ENCODE results near the gene NTM. TPM values are rescaled to one million over a fixed set of nuclear protein-coding genes. Genes with fewer than 3 reads are reported as not detected.

Gene NTM
- total RNA-seq, 1 donor from 2014 or later: 3.4 TPM

DNA sequence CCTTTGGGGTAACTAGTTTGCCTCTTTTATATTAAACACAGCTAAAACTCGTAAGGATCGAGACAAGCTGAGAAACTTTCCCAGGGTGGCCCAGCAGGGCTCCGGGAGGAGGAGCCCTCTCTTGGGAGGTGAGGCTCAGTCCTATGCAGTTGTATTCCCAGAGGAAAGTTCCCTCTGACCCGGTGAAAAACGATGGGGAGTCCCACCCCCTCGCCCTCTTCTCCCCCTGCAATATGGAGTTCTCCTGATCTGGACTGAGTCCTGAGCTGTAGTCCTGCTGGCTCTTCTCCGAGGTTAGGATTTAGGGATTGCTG is 1.3 kb downstream of the NTM start:
- intact Hi-C loops (cut with DNase I): no loop called here
- no peak for DNase-seq (ENCODE audit: low spot score)

DNA sequence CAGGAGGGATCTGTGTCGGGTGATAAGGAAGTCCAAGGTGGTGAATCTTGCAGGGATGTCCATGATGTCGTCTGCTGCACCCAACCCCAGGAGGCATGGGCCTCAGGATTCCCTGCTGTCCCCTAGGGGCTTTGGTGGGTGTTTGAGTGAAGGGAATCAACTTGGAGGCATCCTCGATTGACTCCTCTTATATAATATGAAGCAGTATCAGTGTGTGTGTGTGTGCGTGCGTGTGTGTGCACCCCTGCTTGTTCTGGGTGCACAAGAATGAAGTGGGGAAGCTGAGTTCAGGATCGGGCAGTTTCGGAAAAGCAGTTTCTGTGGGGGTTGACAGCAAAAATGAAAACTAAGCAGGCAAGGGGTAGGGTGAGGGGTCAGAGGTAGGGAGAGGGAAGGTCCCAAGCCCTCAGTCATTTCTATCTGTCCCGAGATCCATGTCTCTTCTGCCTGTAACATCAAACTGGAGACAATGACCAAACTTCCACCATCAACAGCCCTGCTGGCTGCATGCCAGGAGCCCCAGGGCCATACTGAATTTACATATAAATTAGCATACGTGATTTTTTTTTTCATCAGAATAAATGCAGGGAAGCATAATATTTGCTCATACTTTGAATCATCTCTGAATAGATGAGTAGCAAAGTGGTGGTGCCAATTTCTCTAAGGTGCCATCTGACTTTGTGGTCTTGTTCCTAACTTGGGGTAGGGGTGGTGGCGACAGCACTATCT is 2.0 kb downstream of the NTM start:
- intact Hi-C loops (cut with DNase I): no loop called here
- DNase-seq (ENCODE audit: low spot score): no peak

DNA sequence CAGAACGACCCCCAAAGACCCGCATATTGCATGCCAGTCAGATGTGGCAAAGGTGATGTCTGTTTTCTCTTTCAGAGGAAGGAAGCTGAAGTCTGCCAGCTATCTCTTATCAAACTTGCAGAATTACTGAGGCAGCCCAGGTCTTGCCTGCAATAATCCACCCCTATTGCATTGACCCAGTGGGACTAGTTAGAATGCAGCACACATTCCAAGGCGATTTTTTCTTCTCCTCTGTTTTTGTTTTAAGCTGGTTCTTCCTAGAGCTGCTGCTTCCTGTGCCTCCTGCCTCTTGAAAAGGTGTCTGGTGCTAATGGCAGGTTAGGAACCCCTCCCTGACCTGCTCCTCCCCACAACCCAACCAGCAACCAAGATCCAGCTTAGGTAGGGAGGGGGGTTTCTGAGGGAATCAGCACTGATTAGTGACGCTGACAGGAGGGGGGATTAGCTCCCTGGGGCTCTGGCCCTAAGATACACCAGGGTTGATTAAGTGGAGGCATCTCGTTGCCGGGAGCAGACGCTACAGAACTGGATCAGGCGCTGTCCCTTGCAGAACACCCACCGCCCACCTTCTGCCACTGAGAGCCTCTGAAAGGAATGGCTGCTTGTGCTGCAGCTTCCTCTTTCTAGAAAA is 2.8 kb downstream of the NTM start:
- intact Hi-C loops (cut with DNase I): no loop called here
- DNase-seq (ENCODE audit: low spot score): no peak

DNA sequence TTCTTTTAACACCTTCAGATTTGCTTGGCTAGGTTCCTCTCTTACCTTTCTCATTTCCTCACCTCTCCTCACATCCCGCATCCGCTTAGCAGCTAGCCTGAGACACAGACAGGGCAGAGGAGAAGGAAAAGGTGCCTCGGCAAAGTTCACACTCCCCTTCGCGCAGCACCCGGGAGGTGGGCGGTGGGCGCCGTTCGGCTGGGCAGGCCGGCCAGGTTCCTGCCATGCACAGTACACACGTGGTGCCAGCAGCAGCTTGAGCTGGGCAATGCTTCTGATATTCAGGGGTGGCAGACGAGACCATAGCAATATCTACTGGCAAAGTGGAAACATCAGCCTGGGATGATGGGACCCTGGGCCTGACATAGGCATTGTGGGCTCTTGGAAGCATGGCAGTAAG is 3.3 kb downstream of the NTM start:
- DNase-seq (ENCODE audit: low spot score): no peak
- intact Hi-C loops (cut with DNase I): no loop called here

DNA sequence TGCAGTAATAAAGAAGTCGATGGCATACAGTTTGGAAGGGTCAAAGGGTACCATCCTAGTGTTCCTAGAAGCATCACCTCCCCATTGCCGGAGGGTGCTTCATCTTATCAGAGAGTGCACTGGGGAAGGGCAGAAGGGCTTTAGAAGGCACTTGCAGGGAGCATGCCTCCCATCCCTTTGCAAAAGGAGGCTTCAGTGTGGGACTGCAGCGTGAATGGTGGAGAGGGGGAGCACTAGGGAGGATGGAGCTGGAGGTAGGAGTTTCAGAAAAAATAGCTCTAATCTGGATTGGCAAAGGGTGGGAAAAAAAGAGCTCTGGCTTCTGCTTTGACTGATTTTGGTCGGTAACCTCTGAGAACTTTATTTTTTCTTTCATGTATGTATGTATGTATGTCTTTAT is 5.0 kb downstream of the NTM start:
- intact Hi-C loops (cut with DNase I): no loop called here
- DNase-seq (ENCODE audit: low spot score): no peak

DNA sequence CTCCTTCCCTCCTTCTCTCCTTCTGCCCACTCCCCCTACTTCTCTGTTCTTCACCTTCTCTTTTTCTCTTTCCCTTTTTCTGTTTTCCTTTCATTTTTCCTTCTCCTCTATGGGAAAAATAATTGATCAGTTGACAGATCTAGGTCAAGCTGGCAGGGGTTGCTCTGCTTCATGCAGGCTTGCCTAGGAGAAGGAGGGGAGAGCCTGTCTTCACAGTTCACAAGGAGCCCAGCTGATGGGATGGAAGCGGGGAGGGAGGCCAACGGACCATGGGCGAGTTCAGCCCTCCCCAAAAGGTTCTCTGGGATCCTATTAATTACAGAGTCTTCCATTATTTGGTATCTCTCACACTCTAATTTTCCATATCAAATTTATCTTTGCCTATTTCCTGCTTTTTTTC is 5.5 kb downstream of the NTM start:
- intact Hi-C loops (cut with DNase I): no loop called here
- DNase-seq (ENCODE audit: low spot score): no peak

DNA sequence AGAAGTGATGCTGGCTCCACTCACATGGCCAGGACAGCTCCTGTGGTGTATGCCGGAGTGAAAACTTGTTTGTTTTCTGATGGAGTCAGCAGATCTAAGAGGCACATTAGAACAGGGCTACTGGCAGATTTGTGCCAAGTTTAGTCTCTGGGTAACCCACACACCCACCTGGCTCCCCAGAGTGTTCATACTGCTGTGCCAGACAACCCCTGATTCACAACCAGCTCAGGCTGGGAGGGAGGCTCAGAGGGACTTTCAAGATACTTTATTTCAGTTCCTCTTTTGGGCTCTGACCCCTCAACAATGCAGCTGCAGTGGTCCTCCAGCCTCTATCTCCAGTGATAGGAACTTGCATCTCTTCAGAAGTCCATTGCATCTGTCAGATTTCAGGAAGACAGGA is 8.5 kb downstream of the NTM start:
- intact Hi-C loops (cut with DNase I): no loop called here
- DNase-seq (ENCODE audit: low spot score): no peak

DNA sequence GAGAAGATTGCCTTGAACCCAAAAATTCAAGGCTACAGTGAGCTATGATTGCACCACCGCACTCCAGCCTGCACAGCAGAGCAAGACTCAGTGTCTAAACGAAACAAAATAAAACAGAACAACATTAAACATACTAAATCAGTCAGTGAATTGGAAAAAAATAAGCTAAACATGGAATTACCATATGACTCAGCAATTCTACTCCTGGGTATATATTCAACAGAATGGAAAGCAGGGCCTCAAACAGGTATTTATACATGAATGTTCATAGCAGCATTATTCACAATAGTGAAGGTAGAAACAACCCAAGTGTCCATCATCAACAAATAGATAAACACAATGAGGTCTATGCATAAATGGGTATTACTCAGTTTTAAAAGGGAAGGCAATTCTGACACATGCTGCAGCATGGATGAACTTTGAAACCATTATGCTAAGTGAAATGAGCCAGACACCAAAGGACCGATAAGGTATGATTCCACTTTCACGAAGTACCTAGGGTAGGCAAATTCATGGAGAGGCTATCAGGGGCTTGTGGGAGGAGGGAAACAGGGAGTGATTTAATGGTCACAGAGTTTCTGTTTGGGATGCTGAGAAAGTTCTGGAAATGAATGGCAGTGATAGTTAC is 15.5 kb downstream of the NTM start:
- intact Hi-C loops (cut with DNase I): no loop called here
- no peak for DNase-seq (ENCODE audit: low spot score)

DNA sequence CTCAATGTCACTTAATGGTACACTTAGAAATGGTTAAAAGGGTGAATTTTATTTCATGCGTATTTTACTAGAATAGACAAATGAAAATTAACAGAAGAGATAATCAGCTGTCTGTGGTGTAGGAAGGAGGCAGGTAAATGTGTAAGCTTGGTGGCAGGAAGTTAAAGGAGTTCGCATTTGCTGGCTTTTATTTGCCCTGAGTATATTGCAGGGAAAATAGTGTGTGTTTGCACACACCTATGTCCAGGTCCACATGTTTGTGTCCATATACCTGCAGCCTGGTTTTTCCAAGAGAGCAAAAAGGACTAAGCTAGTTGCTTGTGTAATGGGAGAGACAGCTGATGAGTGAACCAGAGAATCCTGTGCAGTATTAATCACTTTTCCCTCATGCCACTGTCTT is 16.0 kb downstream of the NTM start:
- intact Hi-C loops (cut with DNase I): no loop called here
- no peak for DNase-seq (ENCODE audit: low spot score)

DNA sequence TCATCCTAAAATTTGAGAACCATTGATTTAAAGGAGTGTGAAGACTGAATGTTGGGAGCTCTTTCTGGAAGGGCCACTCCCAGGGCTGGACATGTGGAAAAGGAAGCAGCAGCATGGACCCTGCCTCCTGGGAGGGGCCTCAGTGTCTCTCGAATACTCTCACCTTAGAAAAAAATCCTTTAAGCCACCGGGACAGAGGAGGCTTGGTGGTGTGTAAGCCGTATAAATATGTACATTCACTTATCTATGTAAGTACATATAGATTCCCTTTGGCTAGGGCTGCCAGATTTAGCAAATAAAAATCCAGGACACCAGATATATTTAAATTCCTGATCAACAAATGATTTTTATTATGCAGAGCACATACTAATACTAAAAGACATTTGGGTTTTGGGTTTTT is 17.6 kb downstream of the NTM start:
- intact Hi-C loops (cut with DNase I): no loop called here
- no peak for DNase-seq (ENCODE audit: low spot score)

DNA sequence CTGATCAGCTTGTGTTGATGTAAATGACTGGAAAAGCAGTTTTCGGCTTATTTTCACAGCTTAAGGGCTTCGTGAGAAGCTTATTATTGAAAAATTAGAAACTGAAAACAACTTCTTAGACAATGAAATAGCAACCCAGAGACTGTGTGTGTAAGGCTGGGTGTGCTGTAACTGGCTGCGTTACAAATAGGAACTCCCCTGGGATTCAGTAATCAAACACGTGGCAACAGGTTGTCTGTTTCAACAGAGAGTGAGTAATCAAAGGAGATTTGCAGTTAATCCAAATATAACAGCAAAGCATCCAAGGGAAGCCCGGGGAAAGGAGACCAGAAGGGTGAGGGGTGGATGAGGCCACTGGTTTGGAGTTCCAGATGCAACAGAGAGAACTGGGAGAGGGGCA is 19.2 kb downstream of the NTM start:
- intact Hi-C loops (cut with DNase I): no loop called here
- no peak for DNase-seq (ENCODE audit: low spot score)

DNA sequence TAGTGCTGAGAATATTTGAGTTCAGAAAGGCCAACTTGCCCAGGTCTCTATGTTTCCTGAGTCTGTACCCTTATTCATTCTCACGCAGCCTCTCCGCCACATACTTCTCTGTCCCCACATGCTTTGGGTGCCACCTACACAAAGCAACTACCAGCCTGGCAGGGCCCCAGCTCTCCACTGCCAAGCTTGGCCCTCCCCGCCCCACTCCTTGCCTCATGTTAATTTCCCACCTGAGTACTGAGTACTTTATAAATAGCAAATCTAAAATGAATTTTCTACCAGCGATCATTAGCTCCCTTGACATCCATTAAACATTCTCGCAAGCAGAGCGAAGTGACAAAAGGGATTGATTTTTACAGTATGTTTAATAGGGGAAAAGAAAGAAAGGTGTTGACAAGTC is 20.8 kb downstream of the NTM start:
- no peak for DNase-seq (ENCODE audit: low spot score)
- intact Hi-C loops (cut with DNase I): no loop called here

DNA sequence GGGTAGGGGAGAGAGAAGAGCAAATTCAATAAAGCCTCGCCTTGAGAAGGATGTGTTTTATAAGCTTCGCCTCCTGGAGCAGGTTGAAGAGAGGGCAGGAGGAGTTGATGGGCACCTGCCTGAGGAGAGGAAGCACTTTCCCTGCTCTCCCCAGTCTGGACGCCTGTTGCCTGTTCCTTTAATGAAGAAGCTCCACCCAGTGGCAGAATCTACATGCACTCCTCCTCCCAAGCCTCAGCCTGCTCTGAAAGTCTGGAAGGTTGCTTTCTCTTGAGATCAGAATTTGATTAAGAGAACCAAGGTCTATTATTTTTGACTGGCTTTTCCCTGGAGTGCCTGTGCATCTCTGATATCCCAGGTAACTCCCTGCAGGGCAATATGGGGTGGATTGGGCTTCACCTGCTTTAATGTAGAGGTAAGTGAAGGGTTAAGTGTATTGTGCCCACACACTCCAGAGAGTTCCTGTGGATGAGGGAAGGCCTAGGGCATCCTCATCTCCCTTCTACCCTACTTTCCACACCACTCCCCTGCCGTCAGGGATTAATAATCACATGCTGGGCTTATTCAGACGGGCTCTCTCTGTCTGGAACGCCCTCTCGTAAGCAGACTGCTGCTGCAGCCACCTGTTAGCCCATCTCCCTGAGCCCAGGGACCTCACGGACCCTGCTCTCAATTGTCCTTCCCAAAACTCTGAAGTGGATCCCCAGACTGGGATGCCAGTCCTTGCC is 22.3 kb downstream of the NTM start:
- no peak for DNase-seq (ENCODE audit: low spot score)
- intact Hi-C loops (cut with DNase I): no loop called here

DNA sequence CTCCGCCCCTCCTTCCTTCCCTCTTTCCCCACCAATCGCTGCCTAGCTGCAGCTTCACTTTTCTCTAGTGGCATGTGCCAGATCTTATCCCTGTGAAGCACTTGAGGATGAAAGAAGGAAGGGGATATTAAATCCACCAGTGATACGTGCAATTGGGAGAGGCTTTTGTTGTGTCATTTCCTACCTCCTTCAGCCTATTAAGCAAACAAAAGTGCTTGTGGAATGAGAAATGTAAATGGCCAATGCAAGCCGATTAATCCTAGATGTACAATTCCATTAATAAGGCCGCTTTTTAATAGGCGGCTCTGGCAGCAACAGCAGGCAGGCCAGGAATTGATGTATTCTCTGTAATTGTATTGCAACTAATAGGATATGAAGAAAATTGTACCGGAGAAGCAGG is 23.3 kb downstream of the NTM start:
- intact Hi-C loops (cut with DNase I): no loop called here

DNA sequence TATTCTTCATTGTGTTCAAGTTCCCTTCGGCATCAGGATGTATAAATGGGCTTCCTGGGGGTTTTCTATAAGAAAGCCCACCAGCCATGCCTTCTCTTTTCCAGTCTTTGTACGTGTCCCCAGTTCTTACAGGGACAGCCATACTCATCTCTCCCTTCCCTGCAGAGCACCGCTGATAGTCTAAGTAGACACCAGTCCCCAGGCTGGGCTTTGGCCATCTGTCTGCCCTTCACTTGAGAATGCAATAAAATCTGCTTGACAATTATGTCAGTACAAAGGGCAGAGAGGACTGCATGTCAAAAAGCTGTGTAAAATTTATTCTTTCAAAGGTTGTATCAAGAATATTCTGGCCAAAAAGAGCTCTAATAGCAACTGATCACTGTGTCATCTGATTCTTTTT is 27.3 kb downstream of the NTM start:
- DNase-seq (ENCODE audit: low spot score): no peak
- intact Hi-C loops (cut with DNase I): no loop called here

More for the DNA sequence above, 23.3 kb downstream of the NTM start:
- no peak for DNase-seq (ENCODE audit: low spot score)

DNA sequence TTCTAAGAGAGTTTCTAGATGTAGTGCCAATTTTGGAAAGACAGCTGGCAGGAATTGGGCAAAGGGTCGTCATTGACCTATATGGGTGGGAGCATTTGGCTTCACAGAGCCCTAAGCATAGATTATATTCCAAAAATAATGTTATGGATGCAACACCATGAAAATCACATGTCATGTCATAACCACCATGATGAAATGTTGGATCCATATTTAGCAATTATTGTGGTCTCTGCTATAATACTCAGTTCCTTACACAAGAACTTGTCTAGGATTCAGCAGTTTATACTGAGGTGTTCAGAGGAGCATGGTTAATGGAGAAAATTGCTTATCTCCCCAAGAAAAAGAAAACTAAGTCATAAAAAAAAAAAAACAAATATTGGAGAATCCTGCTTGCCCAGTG is 31.6 kb downstream of the NTM start:
- intact Hi-C loops (cut with DNase I): no loop called here
- DNase-seq (ENCODE audit: low spot score): no peak

DNA sequence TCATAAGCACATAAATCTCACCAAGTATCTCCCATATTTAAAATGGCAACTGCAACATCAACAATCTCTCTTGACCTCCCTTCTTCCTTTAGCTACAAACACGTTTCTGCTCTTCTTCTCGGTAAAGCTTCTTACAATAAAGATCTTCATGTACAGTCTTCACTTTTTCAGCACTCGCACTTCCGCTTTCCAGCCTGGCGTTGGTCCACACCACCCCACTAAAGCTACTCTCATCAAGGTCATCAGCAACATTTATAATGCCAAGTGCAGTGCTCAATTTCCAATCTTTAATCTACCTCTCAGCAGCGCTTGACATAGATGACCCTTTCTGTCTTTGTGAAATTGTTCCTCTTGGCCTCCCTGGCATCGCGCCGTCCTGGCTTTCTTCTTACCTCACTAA is 33.6 kb downstream of the NTM start:
- no peak for DNase-seq (ENCODE audit: low spot score)
- intact Hi-C loops (cut with DNase I): no loop called here

DNA sequence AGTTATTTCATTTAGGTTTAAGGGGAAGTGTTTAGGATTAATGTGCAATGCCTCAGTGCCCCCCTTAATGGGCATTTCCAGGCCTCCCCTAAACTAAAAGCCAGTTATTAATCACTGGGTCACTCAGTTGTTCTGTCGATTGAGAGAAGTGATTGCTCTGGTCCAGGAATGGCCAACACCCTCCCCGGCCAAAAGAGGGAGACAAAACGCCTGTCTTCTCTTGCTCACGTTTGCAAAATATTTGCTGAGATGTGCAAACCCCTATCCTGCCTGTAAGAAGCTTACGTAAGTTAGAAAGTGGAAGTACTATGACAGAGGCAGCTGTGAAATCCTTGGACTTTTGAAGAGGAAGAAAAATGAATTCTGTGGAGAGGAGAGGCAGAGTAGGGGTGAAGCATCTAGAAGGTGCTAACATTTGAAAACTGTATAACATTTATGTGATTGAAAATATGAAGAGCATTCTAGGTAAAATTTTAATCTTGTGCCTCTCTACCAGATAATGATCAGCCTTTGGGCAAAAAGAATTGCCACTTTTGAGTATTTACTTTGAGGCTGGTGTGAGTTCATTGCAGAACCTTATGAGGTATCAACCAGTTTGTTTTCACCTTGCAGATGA is 37.7 kb downstream of the NTM start:
- no peak for DNase-seq (ENCODE audit: low spot score)
- intact Hi-C loops (cut with DNase I): no loop called here

DNA sequence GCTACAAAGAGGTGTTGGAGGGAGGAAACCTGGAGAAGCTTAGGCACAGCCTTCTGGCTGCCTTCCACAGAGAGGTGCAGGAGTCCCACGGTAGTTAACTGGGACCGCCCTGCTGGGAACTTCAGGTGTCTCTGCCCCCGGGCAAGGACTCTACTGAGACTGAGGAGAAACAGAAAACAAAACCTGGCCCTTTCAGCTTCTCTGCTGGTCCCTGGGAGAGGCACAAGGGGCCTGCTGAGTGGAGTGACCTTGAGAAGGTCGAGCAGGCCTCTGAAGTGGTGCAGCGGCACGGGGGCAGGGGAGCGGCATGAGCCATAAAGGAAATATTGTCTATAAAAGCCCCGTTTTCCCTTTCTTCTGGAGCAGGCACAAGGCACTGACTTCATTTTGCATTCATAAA is 38.9 kb downstream of the NTM start:
- DNase-seq (ENCODE audit: low spot score): no peak
- intact Hi-C loops (cut with DNase I): no loop called here

DNA sequence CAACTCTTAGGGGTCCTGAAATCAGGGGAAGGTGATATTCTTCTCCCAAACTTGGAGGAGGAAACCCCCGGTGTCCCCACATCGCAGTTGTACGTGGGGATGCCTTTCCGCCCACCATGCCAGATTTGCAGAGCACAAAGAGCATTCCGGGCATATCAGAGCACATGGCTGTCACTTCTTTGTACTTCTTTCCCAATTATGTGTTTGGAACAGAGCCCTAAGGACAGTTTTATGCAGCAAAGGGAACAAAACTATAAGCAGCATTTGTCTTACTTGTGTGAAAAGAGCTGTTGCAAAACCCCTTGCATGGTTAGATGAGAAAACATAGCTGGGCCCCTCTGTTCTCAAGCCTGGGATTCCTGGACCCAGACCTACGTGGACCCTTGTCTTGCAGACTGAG is 41.2 kb downstream of the NTM start:
- no peak for DNase-seq (ENCODE audit: low spot score)
- intact Hi-C loops (cut with DNase I): no loop called here
